GM12878 (cell line): ENCODE results near the gene SMG9.

Source experiments
- ATF3 ChIP-seq: IDR thresholded peaks from 2 replicates; pipeline ENCODE4 v1.6.1; 2011; ENCODE audit warnings: low read depth, mild to moderate bottlenecking, low read length, moderate library complexity, borderline replicate concordance; ENCODE audit errors: extremely low read depth
- BACH1 ChIP-seq: fragments of 450-650 bp; IDR thresholded peaks from 2 replicates; pipeline ENCODE4 v1.6.1; 2017; ENCODE audit warnings: mild to moderate bottlenecking, borderline replicate concordance
- BHLHE40 ChIP-seq, 2 experiments: fragments of 450-650 bp in 1 of 2; IDR thresholded peaks; 2 replicates each; pipeline ENCODE4 v1.6.1; 2011 to 2017; ENCODE audit warnings: low read depth in 2 of 2, borderline replicate concordance in 1 of 2, improper control_type of control experiment in 1 of 2, low read length in 1 of 2, mild to moderate bottlenecking in 1 of 2
- CREB1 ChIP-seq: IDR thresholded peaks from 2 replicates; pipeline ENCODE4 v1.6.1; 2012; ENCODE audit warnings: low read depth, mild to moderate bottlenecking, inconsistent platforms
- CTCF ChIP-seq, 3 experiments: IDR thresholded peaks in 2 of 3; conservative IDR thresholded peaks in 1 of 3; 2 replicates each; pipeline ENCODE4 v1.5.1; 2011; ENCODE audit warnings: low read depth in 3 of 3, low read length in 3 of 3, mild to moderate bottlenecking in 3 of 3, control low read depth in 2 of 3, moderate library complexity in 2 of 3, inconsistent platforms in 1 of 3, mixed read lengths in 1 of 3; ENCODE audit not compliant: control insufficient read depth in 2 of 3, insufficient read depth in 1 of 3; ENCODE audit errors: extremely low read depth in 1 of 3
- EP300 ChIP-seq, 2 experiments: fragments of 150-350 bp in 1 of 2; IDR thresholded peaks; 2 replicates each; pipeline ENCODE4 v1.6.1; 2011 to 2012; ENCODE audit warnings: low read depth in 2 of 2, low read length in 2 of 2, borderline replicate concordance in 1 of 2, improper control_type of control experiment in 1 of 2, inconsistent platforms in 1 of 2; ENCODE audit not compliant: control insufficient read depth in 1 of 2
- HDGF ChIP-seq: fragments of 450-650 bp; IDR thresholded peaks from 2 replicates; pipeline ENCODE4 v1.6.1; 2016; ENCODE audit warnings: antibody characterized with exemption
- NFIC ChIP-seq: IDR thresholded peaks from 2 replicates; pipeline ENCODE4 v1.6.1; 2012; ENCODE audit warnings: low read depth, mild to moderate bottlenecking, inconsistent platforms, low read length, moderate library complexity
- POLR2A ChIP-seq: IDR thresholded peaks from 2 replicates; pipeline ENCODE4 v1.6.1; 2011; ENCODE audit warnings: low read depth, mild to moderate bottlenecking, low read length
- RAD51 ChIP-seq: fragments of 450-650 bp; IDR thresholded peaks from 2 replicates; pipeline ENCODE4 v1.6.1; 2016; ENCODE audit warnings: moderate library complexity, mild to moderate bottlenecking, inconsistent platforms
- REST ChIP-seq: IDR thresholded peaks from 2 replicates; pipeline ENCODE4 v1.6.1; 2012; ENCODE audit warnings: mild to moderate bottlenecking, low read depth, low read length
- SP1 ChIP-seq: IDR thresholded peaks from one replicate; pipeline ENCODE4 v1.6.1; 2011; ENCODE audit warnings: low read depth, low read length
- ZBTB33 ChIP-seq: fragments of 450-650 bp; IDR thresholded peaks from 2 replicates; pipeline ENCODE4 v1.6.1; 2017; ENCODE audit warnings: mild to moderate bottlenecking

- no peak for TF ChIP-seq REST
- TF ChIP-seq CTCF (IDR thresholded peaks at IDR 0.05 in 2 of 3, conservative IDR thresholded peaks at IDR 0.05 in 1 of 3; ENCODE audit: control insufficient read depth in 2 of 3, extremely low read depth in 1 of 3, insufficient read depth in 1 of 3, low read depth in 3 of 3, low read length in 3 of 3), result no peak
- no peak for TF ChIP-seq EP300 (IDR thresholded peaks at IDR 0.05; ENCODE audit: borderline replicate concordance in 1 of 2, control insufficient read depth in 1 of 2, low read depth in 2 of 2, low read length in 2 of 2)
- TF ChIP-seq SP1, result no peak
- TF ChIP-seq ATF3, result no peak
- no peak for TF ChIP-seq RAD51
- no peak for TF ChIP-seq NFIC
- no peak for TF ChIP-seq ZBTB33
- no peak for TF ChIP-seq HDGF
- TF ChIP-seq BHLHE40 (IDR thresholded peaks at IDR 0.05; ENCODE audit: borderline replicate concordance in 1 of 2, low read depth in 2 of 2, low read length in 1 of 2), result no peak
- no peak for TF ChIP-seq POLR2A
- no peak for TF ChIP-seq CREB1
- no peak for TF ChIP-seq BACH1
Observed at GRCh38 chr19:43727593-43727853, 27.2 kb downstream of the SMG9 start.
